Endothelial cell of umbilical vein (primary cell): ENCODE measurements around the gene LANCL1. TPM values are rescaled to one million over a fixed set of nuclear protein-coding genes. Genes with fewer than 3 reads are reported as not detected.

Experiments used
- BruUV-seq: library from RNA; stranded (reverse); fragments of 400-500 nt; replicated peaks from 2 replicates; lab custom pipeline; 2021; lab: Mats Ljungman, UMichigan
- CTCF ChIA-PET: fragments of 300-600, 350-600 bp; sonication (Branson Sonifier 250); formaldehyde crosslinking; loops from one replicate; lab custom pipeline; 2021; ENCODE audit warnings: antibody characterized with exemption, inconsistent platforms; lab: Charles Lee
- POLR2A ChIA-PET: fragments of 300-600, 350-600 bp; sonication (Branson Sonifier 250); formaldehyde crosslinking; loops from one replicate; lab custom pipeline; 2021; ENCODE audit warnings: antibody characterized with exemption, inconsistent platforms; lab: Charles Lee
- DNase-seq: peaks from one replicate; pipeline ENCODE4 v3.0.0-alpha.2; 2011; ENCODE audit warnings: low read depth, low spot score
- FAIRE-seq: peaks from 2 replicates; lab custom pipeline; 2011; peaks lifted over from hg19 to GRCh38; lab: Jason Lieb, UNC
- H2AFZ ChIP-seq: 2 replicates; pipeline ENCODE4 v1.6.0; 2012; ENCODE audit warnings: low read depth, low read length, control low read depth, inconsistent platforms
- H3K27ac ChIP-seq: 2 replicates; pipeline ENCODE4 v1.5.1; 2011; ENCODE audit warnings: low read depth, mild to moderate bottlenecking, control low read depth, low read length, moderate library complexity; ENCODE audit not compliant: insufficient read depth
- H3K27me3 ChIP-seq, 2 experiments: 2 replicates each; pipeline versions ENCODE4 v1.6.0 to v1.6.1; 2011; ENCODE audit warnings: low read length in 2 of 2, mixed read lengths in 1 of 2; ENCODE audit not compliant: control insufficient read depth in 2 of 2, insufficient read depth in 2 of 2
- H3K36me3 ChIP-seq, 2 experiments: 2 replicates in 1 of 2; 3 replicates in 1 of 2; pipeline ENCODE4 v1.5.1; 2011; ENCODE audit warnings: low read length in 2 of 2, mild to moderate bottlenecking in 1 of 2, moderate library complexity in 1 of 2; ENCODE audit not compliant: control insufficient read depth in 2 of 2, insufficient read depth in 2 of 2; ENCODE audit errors: extremely low read depth in 1 of 2
- H3K4me1 ChIP-seq: 3 replicates; pipeline ENCODE4 v1.5.1; 2011; ENCODE audit warnings: mild to moderate bottlenecking, low read length; ENCODE audit not compliant: control insufficient read depth, insufficient read depth; ENCODE audit errors: extremely low read depth
- H3K4me2 ChIP-seq: 2 replicates; pipeline ENCODE4 v1.6.1; 2011; ENCODE audit warnings: low read length, control low read depth, mixed read lengths; ENCODE audit not compliant: insufficient read depth
- H3K4me3 ChIP-seq, 3 experiments: fragments of 200-600 bp in 1 of 3; sonication (generic), shearing (Covaris generic) in 1 of 3; replicated peaks in 1 of 3; 2 replicates each; pipeline ENCODE4 v1.5.1; 2011 to 2016; ENCODE audit warnings: control low read depth in 3 of 3, low read length in 3 of 3, mild to moderate bottlenecking in 2 of 3, inconsistent platforms in 1 of 3, low read depth in 1 of 3, moderate library complexity in 1 of 3; ENCODE audit not compliant: insufficient read depth in 1 of 3
- H3K79me2 ChIP-seq: 2 replicates; pipeline ENCODE4 v1.6.0; 2012; ENCODE audit warnings: low read length, inconsistent platforms; ENCODE audit not compliant: control insufficient read depth, insufficient read depth
- H3K9ac ChIP-seq: replicated peaks from 2 replicates; pipeline ENCODE3; 2011; ENCODE audit warnings: low read length, control low read depth; ENCODE audit not compliant: insufficient read depth; ENCODE audit errors: extremely low read depth
- H3K9me1 ChIP-seq: replicated peaks from 3 replicates; pipeline ENCODE4 v1.6.0; 2011; ENCODE audit warnings: mild to moderate bottlenecking, low read length; ENCODE audit not compliant: control insufficient read depth, insufficient read depth; ENCODE audit errors: extremely low read depth
- H3K9me3 ChIP-seq: replicated peaks from 2 replicates; pipeline ENCODE4 v1.5.1; 2012; ENCODE audit warnings: low read length, inconsistent platforms; ENCODE audit not compliant: control insufficient read depth, insufficient read depth
- H4K20me1 ChIP-seq: replicated peaks from 2 replicates; pipeline ENCODE3; 2011; ENCODE audit warnings: mild to moderate bottlenecking, low read length; ENCODE audit not compliant: control insufficient read depth, insufficient read depth; ENCODE audit errors: extremely low read depth
- CTCF ChIP-seq, 2 donors: IDR thresholded peaks; 1 replicate in 1 of 2; 2 replicates in 1 of 2; pipeline ENCODE4 v1.5.1; 2011; ENCODE audit warnings: low read length in 2 of 2, mild to moderate bottlenecking in 2 of 2, moderate library complexity in 2 of 2, control low read depth in 1 of 2, inconsistent platforms in 1 of 2, low read depth in 1 of 2; ENCODE audit not compliant: insufficient read depth in 1 of 2; ENCODE audit errors: extremely low read depth in 1 of 2
- EZH2 ChIP-seq: IDR thresholded peaks from 2 replicates; pipeline ENCODE4 v1.6.1; 2012; ENCODE audit warnings: borderline replicate concordance, low read depth, mild to moderate bottlenecking, moderate library complexity, low read length, inconsistent platforms; ENCODE audit not compliant: severe bottlenecking
- FOS ChIP-seq: IDR thresholded peaks from 2 replicates; pipeline ENCODE4 v1.6.1; 2011; ENCODE audit warnings: mild to moderate bottlenecking, low read length, moderate library complexity, borderline replicate concordance; ENCODE audit not compliant: insufficient read depth
- GATA2 ChIP-seq: IDR thresholded peaks from 2 replicates; pipeline ENCODE4 v1.7.0; 2011; ENCODE audit warnings: low read depth, mild to moderate bottlenecking, moderate library complexity, mixed read lengths, low read length; ENCODE audit not compliant: insufficient read length, insufficient read depth
- JUN ChIP-seq: IDR thresholded peaks from 2 replicates; pipeline ENCODE4 v1.6.1; 2011; ENCODE audit warnings: borderline replicate concordance, low read depth; ENCODE audit not compliant: insufficient read length, insufficient read depth
- POLR2A ChIP-seq: IDR thresholded peaks from 2 replicates; pipeline ENCODE4 v1.6.1; 2012; ENCODE audit warnings: low read depth, mild to moderate bottlenecking, control low read depth, low read length
- POLR2AphosphoS5 ChIP-seq: IDR thresholded peaks from 2 replicates; pipeline ENCODE4 v1.6.1; 2012; ENCODE audit warnings: low read depth, mild to moderate bottlenecking, control low read depth, low read length, moderate library complexity; ENCODE audit not compliant: insufficient read depth
- dilution Hi-C: fragments of 300-500 bp; cut with MboI; formaldehyde crosslinking; loops from one replicate; pipeline ENCODE4 v1.15.0; 2019; ENCODE audit warnings: low sequenced_read_pairs; ENCODE audit not compliant: extremely low pct_ligation_motif_present
- intact Hi-C: fragments of 100-400 bp; cut with micrococcal nuclease; formaldehyde crosslinking; loops from one replicate; pipeline ENCODE4 v1.10.0; 2022
- polyA plus RNA-seq, 4 experiments: library from polyadenylated mRNA; depleted of rRNA in 3 of 4; stranded (reverse) in 3 of 4; unstranded in 1 of 4; fragments of >200 nt; gene quantifications; 2 replicates each; pipeline versions ENCODE4 v1.2.1 to v1.2.3, GENCODE V29; 2011 to 2012; ENCODE audit warnings: missing spikeins in 1 of 4
- total RNA-seq: library from RNA; stranded (reverse); gene quantifications from 2 replicates; pipeline ENCODE4 v1.2.3, GENCODE V29; 2021
- TF ChIP-seq, protein P1 (sequence below): IDR thresholded peaks from 2 replicates; pipeline ENCODE4 v1.6.1; 2011; ENCODE audit not compliant: insufficient read depth, insufficient read length

LANCL1 gene
- total and polyA plus RNA-seq, 2 donors (not counting 3 experiments of a cell fraction or from before 2014, with no cell fraction given) = 22.9 to 24.2 TPM

DNA sequence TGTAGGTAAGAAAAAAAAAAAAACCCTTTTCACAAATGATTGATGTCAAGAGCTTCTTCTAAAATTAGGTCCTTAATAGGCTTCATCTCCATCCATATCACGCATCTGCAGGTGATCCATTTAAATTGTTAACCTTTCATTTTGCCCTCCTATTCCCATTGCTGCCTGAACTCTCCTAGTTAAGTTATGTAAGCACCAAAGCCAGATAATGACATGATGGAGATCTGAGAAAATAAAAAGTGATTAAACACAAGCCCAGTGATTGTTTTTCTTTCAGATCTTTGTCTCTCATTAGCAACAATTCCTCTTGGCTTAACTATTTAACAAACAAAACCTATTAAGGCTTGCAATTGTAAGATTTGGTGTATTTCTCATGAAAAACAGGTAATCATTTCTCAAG, 20.0 kb downstream of the LANCL1 start:
- no peak for FAIRE-seq
- Histone ChIP-seq H3K9ac (no peak overlapping the region), H3K79me2 (no peaks in the 10 kb centered on the region), H3K36me3 (peaks cover 0 to 5% of the 10 kb centered on the region in 2 experiments), H3K4me3 (no peak overlapping the region), H4K20me1 (no peaks in the 10 kb centered on the region), H3K9me1 (no peaks in the 10 kb centered on the region), H3K27me3 (no peaks in the 10 kb centered on the region), H3K4me1 (no peaks in the 10 kb centered on the region), H3K9me3 (no peaks in the 10 kb centered on the region), H3K27ac (no peak overlapping the region), H2AFZ (no peak overlapping the region), H3K4me2 (no peak overlapping the region)
- no TSS peak for BruUV-seq
- intact Hi-C loops (no loop called here), dilution Hi-C loops (no loop called here)
- DNase-seq = no peak
- CTCF ChIA-PET = no interaction called here
- TF ChIP-seq EZH2 (no peak), POLR2AphosphoS5 (no peak), POLR2A (no peak), FOS (no peak), GATA2 (no peak), CTCF (IDR thresholded peaks at IDR 0.05; ENCODE audit: extremely low read depth in 1 of 2, insufficient read depth in 1 of 2, low read depth in 1 of 2, low read length in 2 of 2) (no peak), JUN (no peak)
- TF ChIP-seq, protein P1, sequence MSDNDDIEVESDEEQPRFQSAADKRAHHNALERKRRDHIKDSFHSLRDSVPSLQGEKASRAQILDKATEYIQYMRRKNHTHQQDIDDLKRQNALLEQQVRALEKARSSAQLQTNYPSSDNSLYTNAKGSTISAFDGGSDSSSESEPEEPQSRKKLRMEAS = no peak
- POLR2A ChIA-PET = no interaction called here
